NB4 (cell line): ENCODE results near the gene C5orf47.

Experiments used
- CTCF ChIP-seq: IDR thresholded peaks from one replicate; pipeline ENCODE4 v1.5.1; 2012; ENCODE audit warnings: low read depth, low read length
- MAX ChIP-seq: IDR thresholded peaks from 2 replicates; pipeline ENCODE4 v1.6.1; 2011; ENCODE audit warnings: low read depth, low read length
- MYC ChIP-seq: IDR thresholded peaks from 2 replicates; pipeline ENCODE4 v1.6.1; 2011; ENCODE audit warnings: low read depth, low read length
- POLR2A ChIP-seq: IDR thresholded peaks from 2 replicates; pipeline ENCODE4 v1.6.1; 2011; ENCODE audit warnings: mild to moderate bottlenecking; ENCODE audit not compliant: insufficient read length; ENCODE audit errors: extremely low read depth

DNA sequence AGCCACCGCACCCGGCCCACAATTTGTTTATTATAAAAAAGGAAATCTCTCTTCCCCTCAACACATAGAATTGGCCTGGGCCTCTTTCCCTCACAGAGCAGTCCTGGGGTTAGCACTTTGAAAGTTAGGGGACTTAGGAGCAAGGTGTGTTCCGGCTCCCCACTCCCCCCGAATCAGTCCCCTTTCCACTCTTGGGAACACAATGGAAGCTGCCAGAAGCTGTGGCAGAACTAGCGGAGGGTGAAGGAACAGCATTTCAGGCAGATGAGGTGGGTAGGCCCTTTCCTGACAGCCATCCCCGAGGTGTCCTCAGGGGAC is 16.4 kb upstream of the C5orf47 start:
- no peak for TF ChIP-seq CTCF
- TF ChIP-seq POLR2A, result no peak
- no peak for TF ChIP-seq MYC
- no peak for TF ChIP-seq MAX
